ENCODE measurements around the gene RPTOR. TPM values are rescaled to one million over a fixed set of nuclear protein-coding genes. Genes with fewer than 3 reads are reported as not detected.

Gene RPTOR
- polyA plus RNA-seq, 4 donors, result 3.2 to 16.5 (median 10.1) TPM

GRCh38 chr17:80716986-80717719 is 172.5 kb downstream of the RPTOR start:
- no peak overlapping the region for H3K4me3 ChIP-seq (ENCODE audit: low read depth in 1 of 3, low read length in 3 of 3)
- WGBS, 3 donors, result 94 to 98% (median 95%) methylated on average over 10 of the region's 10 CpGs
- no peak for FAIRE-seq
- H3K36me3 ChIP-seq (ENCODE audit: control insufficient read depth in 3 of 3, insufficient read depth in 2 of 3, low read depth in 1 of 3, low read length in 3 of 3), result peaks cover 0 to 5% (median 0%) of the 10 kb centered on the region in 3 donors
- H3K27ac ChIP-seq (ENCODE audit: low read depth in 1 of 3, low read length in 2 of 3), result no peak overlapping the region
- H3K27me3 ChIP-seq (ENCODE audit: control insufficient read depth in 3 of 3, insufficient read depth in 3 of 3, low read length in 3 of 3), result no peaks in the 10 kb centered on the region
- H3K4me1 ChIP-seq (ENCODE audit: control insufficient read depth in 3 of 3, insufficient read depth in 2 of 3, low read depth in 1 of 3, low read length in 2 of 3), result peaks cover 0 to 4% (median 0%) of the 10 kb centered on the region in 3 donors
- no peak for DNase-seq
- H3K9me3 ChIP-seq (ENCODE audit: control insufficient read depth in 2 of 2, insufficient read depth in 1 of 2, low read depth in 1 of 2, low read length in 1 of 2), result peaks cover 0 to 2% of the 10 kb centered on the region in 2 donors

- peaks cover 0 to 4% (median 0%) of the 10 kb centered on the region in 3 donors for H3K4me1 ChIP-seq (ENCODE audit: control insufficient read depth in 3 of 3, insufficient read depth in 2 of 3, low read depth in 1 of 3, low read length in 2 of 3)
- H3K27ac ChIP-seq (ENCODE audit: low read depth in 1 of 3, low read length in 2 of 3), result no peak overlapping the region
- peaks cover 0 to 5% (median 0%) of the 10 kb centered on the region in 3 donors for H3K36me3 ChIP-seq (ENCODE audit: control insufficient read depth in 3 of 3, insufficient read depth in 2 of 3, low read depth in 1 of 3, low read length in 3 of 3)
- DNase-seq, result no peak
- no peak overlapping the region for H3K4me3 ChIP-seq (ENCODE audit: low read depth in 1 of 3, low read length in 3 of 3)
- FAIRE-seq, result no peak
- H3K27me3 ChIP-seq (ENCODE audit: control insufficient read depth in 3 of 3, insufficient read depth in 3 of 3, low read length in 3 of 3), result no peaks in the 10 kb centered on the region
- WGBS, 3 donors, result 87 to 97% (median 96%) methylated on average over 7 of the region's 7 CpGs
- H3K9me3 ChIP-seq (ENCODE audit: control insufficient read depth in 2 of 2, insufficient read depth in 1 of 2, low read depth in 1 of 2, low read length in 1 of 2), result peaks cover 0 to 2% of the 10 kb centered on the region in 2 donors
These were observed 173.1 kb downstream of the RPTOR start for GRCh38 chr17:80717720-80718083.

- FAIRE-seq, result no peak
These were observed 173.8 kb downstream of the RPTOR start for GRCh38 chr17:80718428-80718827.

DNA sequence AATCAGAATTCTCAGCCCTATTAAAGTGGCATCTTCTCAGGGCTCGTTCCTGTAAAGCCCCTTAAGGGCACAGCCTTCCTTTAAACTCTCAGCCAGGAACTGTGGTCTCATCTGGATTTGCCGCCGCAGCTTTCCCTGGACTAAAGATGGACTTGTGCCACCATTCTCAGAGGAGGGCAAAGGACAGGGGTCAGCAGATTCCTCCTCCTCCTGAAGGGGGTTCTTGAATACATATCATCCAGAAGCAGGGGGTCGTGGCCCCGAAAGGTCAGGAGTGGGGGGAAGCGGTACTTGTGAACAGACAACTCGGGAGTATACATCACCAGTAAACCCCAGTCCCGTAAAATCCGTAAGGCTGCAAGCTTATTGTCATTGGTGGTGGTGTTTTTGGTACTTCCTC is 174.8 kb downstream of the RPTOR start:
- Histone ChIP-seq H3K9me3 (ENCODE audit: control insufficient read depth in 2 of 2, insufficient read depth in 1 of 2, low read depth in 1 of 2, low read length in 1 of 2) (peaks cover 0 to 5% of the 10 kb centered on the region in 2 donors), H3K27me3 (ENCODE audit: control insufficient read depth in 3 of 3, insufficient read depth in 3 of 3, low read length in 3 of 3) (no peaks in the 10 kb centered on the region), H3K4me3 (ENCODE audit: low read depth in 1 of 3, low read length in 3 of 3) (no peak overlapping the region), H3K36me3 (ENCODE audit: control insufficient read depth in 3 of 3, insufficient read depth in 2 of 3, low read depth in 1 of 3, low read length in 3 of 3) (peaks cover 0 to 6% (median 0%) of the 10 kb centered on the region in 3 donors), H3K4me1 (ENCODE audit: control insufficient read depth in 3 of 3, insufficient read depth in 2 of 3, low read depth in 1 of 3, low read length in 2 of 3) (peaks cover 0 to 4% (median 0%) of the 10 kb centered on the region in 3 donors), H3K27ac (ENCODE audit: low read depth in 1 of 3, low read length in 2 of 3) (no peak overlapping the region)
- DNase-seq (no peak), FAIRE-seq (no peak)
- 88 to 90% (median 89%) methylated on average over 9 of the region's 9 CpGs for WGBS, 3 donors

More at GRCh38 chr17:80718428-80718827, 173.8 kb downstream of the RPTOR start:
- no peaks in the 10 kb centered on the region for H3K27me3 ChIP-seq (ENCODE audit: control insufficient read depth in 3 of 3, insufficient read depth in 3 of 3, low read length in 3 of 3)
- 92 to 94% (median 94%) methylated on average over 4 of the region's 4 CpGs for WGBS, 3 donors
- no peak overlapping the region for H3K27ac ChIP-seq (ENCODE audit: low read depth in 1 of 3, low read length in 2 of 3)
- peaks cover 0 to 5% (median 0%) of the 10 kb centered on the region in 3 donors for H3K36me3 ChIP-seq (ENCODE audit: control insufficient read depth in 3 of 3, insufficient read depth in 2 of 3, low read depth in 1 of 3, low read length in 3 of 3)
- peaks cover 0 to 3% of the 10 kb centered on the region in 2 donors for H3K9me3 ChIP-seq (ENCODE audit: control insufficient read depth in 2 of 2, insufficient read depth in 1 of 2, low read depth in 1 of 2, low read length in 1 of 2)
- no peak for DNase-seq
- H3K4me1 ChIP-seq (ENCODE audit: control insufficient read depth in 3 of 3, insufficient read depth in 2 of 3, low read depth in 1 of 3, low read length in 2 of 3), result peaks cover 0 to 4% (median 0%) of the 10 kb centered on the region in 3 donors
- no peak overlapping the region for H3K4me3 ChIP-seq (ENCODE audit: low read depth in 1 of 3, low read length in 3 of 3)

DNA sequence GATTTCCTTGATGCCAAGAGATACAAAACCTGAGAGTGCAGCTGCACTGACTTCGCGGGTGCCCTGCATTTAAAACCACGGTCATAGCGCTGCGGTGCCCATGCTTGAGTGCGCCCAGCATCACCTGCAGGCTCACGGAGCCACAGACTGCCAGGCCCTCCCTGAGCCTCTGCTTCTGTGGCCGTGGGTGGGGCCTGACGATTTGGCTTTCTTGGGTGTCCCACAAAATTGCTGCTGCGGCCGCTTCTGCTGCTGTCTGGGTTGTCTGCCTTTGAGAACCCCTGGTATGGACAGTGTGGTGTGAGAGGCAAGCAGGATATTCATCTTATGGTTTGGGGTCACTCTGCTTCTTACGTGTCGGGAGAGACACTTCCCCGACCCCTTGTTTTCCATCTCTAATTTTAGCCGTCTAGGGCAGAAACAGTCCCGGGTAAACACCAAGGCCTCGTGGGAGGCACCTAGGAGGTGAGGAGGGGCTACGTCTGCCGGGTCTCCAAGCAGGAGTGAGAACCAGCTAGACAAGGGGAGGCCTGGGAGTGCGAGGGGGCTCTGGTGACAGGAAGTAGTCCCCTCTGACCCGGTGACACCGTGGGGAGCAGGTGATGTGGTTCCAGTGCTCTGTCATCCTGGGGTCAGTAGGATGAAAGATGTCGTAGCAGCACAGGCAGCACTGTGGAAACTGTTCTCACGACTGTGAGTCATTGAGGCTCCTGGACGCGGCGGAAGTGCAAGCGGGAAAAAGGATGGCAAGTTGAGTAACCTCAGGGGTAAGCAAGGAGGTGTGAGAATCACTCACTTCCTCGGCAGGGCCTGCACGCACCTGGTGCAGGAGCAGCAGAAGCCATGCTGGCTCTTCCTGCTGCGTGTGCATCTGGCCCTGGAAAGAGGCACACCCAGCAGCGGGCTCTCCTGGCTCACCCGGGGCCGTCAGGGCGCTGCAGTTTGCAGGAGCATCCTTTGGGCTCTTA is 176.3 kb downstream of the RPTOR start:
- peak overlapping the region in 2 of 3 donors; percentile 39 to 83 for H3K27ac ChIP-seq (ENCODE audit: low read depth in 1 of 3, low read length in 2 of 3)

GRCh38 chr17:80722661-80723060 is 178.0 kb downstream of the RPTOR start:
- H3K4me3 ChIP-seq (ENCODE audit: low read depth in 1 of 3, low read length in 3 of 3), result no peak overlapping the region

More for the DNA sequence above, 176.3 kb downstream of the RPTOR start:
- H3K4me1 ChIP-seq (ENCODE audit: control insufficient read depth in 3 of 3, insufficient read depth in 2 of 3, low read depth in 1 of 3, low read length in 2 of 3), result peaks cover 0 to 4% (median 0%) of the 10 kb centered on the region in 3 donors
- WGBS, 3 donors, result 45 to 61% (median 52%) methylated on average over 35 of the region's 35 CpGs
- DNase-seq (peak in 1 of 2 donors; percentile 51), FAIRE-seq (no peak)
- peaks cover 0 to 3% of the 10 kb centered on the region in 2 donors for H3K9me3 ChIP-seq (ENCODE audit: control insufficient read depth in 2 of 2, insufficient read depth in 1 of 2, low read depth in 1 of 2, low read length in 1 of 2)
- H3K27me3 ChIP-seq (ENCODE audit: control insufficient read depth in 3 of 3, insufficient read depth in 3 of 3, low read length in 3 of 3), result no peaks in the 10 kb centered on the region
- H3K36me3 ChIP-seq (ENCODE audit: control insufficient read depth in 3 of 3, insufficient read depth in 2 of 3, low read depth in 1 of 3, low read length in 3 of 3), result peaks cover 0 to 9% (median 0%) of the 10 kb centered on the region in 3 donors
- H3K4me3 ChIP-seq (ENCODE audit: low read depth in 1 of 3, low read length in 3 of 3), result no peak overlapping the region

DNA sequence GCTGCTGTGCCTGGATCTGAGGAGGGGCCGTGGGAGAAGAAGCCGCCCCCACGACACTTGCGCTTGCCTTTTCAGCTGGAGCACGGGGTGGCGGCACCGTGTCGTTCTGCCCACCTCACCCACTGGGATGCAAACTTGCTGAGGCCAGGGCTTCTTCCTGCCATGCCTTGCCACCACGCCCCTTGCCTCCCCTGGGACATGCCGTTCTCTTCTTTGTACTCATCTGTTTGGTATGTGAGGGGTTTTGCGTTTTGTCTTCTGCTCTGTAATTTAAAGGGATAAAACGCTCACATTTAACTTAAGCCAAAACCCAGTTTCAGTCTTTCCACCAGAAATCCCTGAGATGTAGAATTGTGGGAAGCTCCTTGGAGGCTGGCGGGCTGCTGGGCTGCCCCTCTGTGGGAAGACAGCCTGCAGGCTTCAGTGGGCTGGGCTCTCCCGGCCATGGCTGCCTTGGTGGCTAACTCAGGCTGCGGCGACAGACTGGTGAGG is 180.2 kb downstream of the RPTOR start:
- DNase-seq, result no peak
- FAIRE-seq, result no peak

More at GRCh38 chr17:80722661-80723060, 178.0 kb downstream of the RPTOR start:
- no peak for FAIRE-seq
- Histone ChIP-seq H3K27me3 (ENCODE audit: control insufficient read depth in 3 of 3, insufficient read depth in 3 of 3, low read length in 3 of 3) (no peaks in the 10 kb centered on the region), H3K27ac (ENCODE audit: low read depth in 1 of 3, low read length in 2 of 3) (no peak overlapping the region), H3K36me3 (ENCODE audit: control insufficient read depth in 3 of 3, insufficient read depth in 2 of 3, low read depth in 1 of 3, low read length in 3 of 3) (peaks cover 0 to 19% (median 0%) of the 10 kb centered on the region in 3 donors), H3K4me1 (ENCODE audit: control insufficient read depth in 3 of 3, insufficient read depth in 2 of 3, low read depth in 1 of 3, low read length in 2 of 3) (peaks cover 0 to 4% (median 0%) of the 10 kb centered on the region in 3 donors), H3K9me3 (ENCODE audit: control insufficient read depth in 2 of 2, insufficient read depth in 1 of 2, low read depth in 1 of 2, low read length in 1 of 2) (peaks cover 0 to 3% of the 10 kb centered on the region in 2 donors)
- no peak for DNase-seq
- 80 to 96% (median 91%) methylated on average over 3 of the region's 3 CpGs for WGBS, 3 donors

GRCh38 chr17:80725517-80725916 is 180.9 kb downstream of the RPTOR start:
- Histone ChIP-seq H3K27me3 (ENCODE audit: control insufficient read depth in 3 of 3, insufficient read depth in 3 of 3, low read length in 3 of 3) (no peaks in the 10 kb centered on the region), H3K36me3 (ENCODE audit: control insufficient read depth in 3 of 3, insufficient read depth in 2 of 3, low read depth in 1 of 3, low read length in 3 of 3) (peaks cover 0 to 18% (median 0%) of the 10 kb centered on the region in 3 donors), H3K4me3 (ENCODE audit: low read depth in 1 of 3, low read length in 3 of 3) (no peak overlapping the region), H3K27ac (ENCODE audit: low read depth in 1 of 3, low read length in 2 of 3) (no peak overlapping the region), H3K4me1 (ENCODE audit: control insufficient read depth in 3 of 3, insufficient read depth in 2 of 3, low read depth in 1 of 3, low read length in 2 of 3) (peaks cover 0 to 3% (median 0%) of the 10 kb centered on the region in 3 donors), H3K9me3 (ENCODE audit: control insufficient read depth in 2 of 2, insufficient read depth in 1 of 2, low read depth in 1 of 2, low read length in 1 of 2) (peaks cover 0 to 3% of the 10 kb centered on the region in 2 donors)
- DNase-seq, result no peak
- FAIRE-seq, result no peak
- WGBS, 3 donors, result 69 to 73% (median 71%) methylated on average over 8 of the region's 8 CpGs

More for the DNA sequence above, 180.2 kb downstream of the RPTOR start:
- 88 to 93% (median 93%) methylated on average over 16 of the region's 16 CpGs for WGBS, 3 donors
- H3K27me3 ChIP-seq (ENCODE audit: control insufficient read depth in 3 of 3, insufficient read depth in 3 of 3, low read length in 3 of 3), result no peaks in the 10 kb centered on the region
- H3K4me3 ChIP-seq (ENCODE audit: low read depth in 1 of 3, low read length in 3 of 3), result no peak overlapping the region
- H3K9me3 ChIP-seq (ENCODE audit: control insufficient read depth in 2 of 2, insufficient read depth in 1 of 2, low read depth in 1 of 2, low read length in 1 of 2), result peaks cover 0 to 3% of the 10 kb centered on the region in 2 donors
- peaks cover 0 to 4% (median 0%) of the 10 kb centered on the region in 3 donors for H3K4me1 ChIP-seq (ENCODE audit: control insufficient read depth in 3 of 3, insufficient read depth in 2 of 3, low read depth in 1 of 3, low read length in 2 of 3)
- peaks cover 0 to 15% (median 0%) of the 10 kb centered on the region in 3 donors for H3K36me3 ChIP-seq (ENCODE audit: control insufficient read depth in 3 of 3, insufficient read depth in 2 of 3, low read depth in 1 of 3, low read length in 3 of 3)
- peak overlapping the region in 1 of 3 donors; percentile 12 for H3K27ac ChIP-seq (ENCODE audit: low read depth in 1 of 3, low read length in 2 of 3)

All from small intestine (tissue), 7 donors.